Right lobe of liver (tissue), 4 donors: ENCODE measurements around the gene SHMT1.

Experiments used
- CTCF ChIP-seq, 4 donors: fragments of 200-600 bp in 3 of 4; fragments of 450-650 bp in 1 of 4; IDR thresholded peaks; one replicate each; pipeline versions ENCODE4 v1.5.1 to v1.8.0; 2016 to 2022; ENCODE audit warnings: antibody characterized with exemption in 4 of 4, mild to moderate bottlenecking in 2 of 4
- POLR2A ChIP-seq: fragments of 450-650 bp; IDR thresholded peaks from one replicate; pipeline ENCODE4 v1.6.1; 2017; ENCODE audit warnings: antibody characterized with exemption, mild to moderate bottlenecking
- donor health status: DM: no; HTN: no; CAD: no.
- donor health status: DM: no; HTN: no; CAD: no.
- donor health status: DM: no; HTN: yes; CAD: no.

- no peak for TF ChIP-seq POLR2A
- no peak for TF ChIP-seq CTCF (IDR thresholded peaks at IDR 0.05)
Observed at GRCh38 chr17:18380471-18381157, 17.3 kb upstream of the SHMT1 start.
